Measurements from ENCODE around the gene EHBP1. TPM values are rescaled to one million over a fixed set of nuclear protein-coding genes. Genes with fewer than 3 reads are reported as not detected.
A peak's percentile ranks its signal among the peaks of the same experiment; 100 is the strongest.

The EHBP1 gene
- total RNA-seq, 4 donors from 2014 or later, result 195 to 367 (median 212) TPM

DNA sequence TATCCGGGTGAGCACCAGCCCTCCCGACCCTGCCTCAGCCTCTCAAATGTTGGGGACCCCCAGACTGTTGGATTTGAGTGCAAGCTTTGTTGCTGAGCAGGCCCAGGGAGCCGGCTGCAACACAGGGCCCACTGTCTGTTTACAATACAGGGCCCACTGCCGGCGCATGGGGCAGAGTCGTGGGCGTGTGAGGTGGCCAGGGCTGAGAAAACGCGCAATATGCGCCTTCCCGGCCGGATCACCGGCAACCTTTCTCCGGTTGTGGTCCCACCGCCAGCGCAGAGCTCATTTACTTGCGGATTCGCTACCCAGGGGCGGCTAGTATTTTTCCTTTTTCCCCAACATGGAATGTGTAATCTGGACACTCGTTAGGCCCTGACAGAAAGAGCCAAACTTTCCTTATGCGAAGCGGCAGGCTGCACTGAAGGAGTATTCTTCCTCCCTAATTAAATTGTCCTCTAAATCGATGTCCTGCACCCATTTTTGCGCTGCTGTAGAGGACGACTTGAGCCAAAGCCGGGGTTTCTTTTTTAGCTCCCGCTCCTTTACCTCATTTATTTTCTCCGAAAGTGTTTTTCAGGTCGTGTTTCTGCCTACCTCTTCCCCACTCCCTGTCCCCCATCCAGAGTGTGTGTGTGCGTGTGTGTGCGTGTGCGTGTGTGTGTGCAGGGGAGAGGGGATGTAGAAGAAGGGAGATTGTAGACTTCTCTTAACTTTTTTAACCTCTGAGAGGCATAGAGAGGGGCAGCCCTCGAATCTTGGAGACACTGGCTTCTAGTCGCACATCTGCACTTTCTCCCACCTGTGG, 347.8 kb downstream of the EHBP1 start:
- H3K4me1 ChIP-seq, result peaks cover 0 to 75% (median 40%) of the 10 kb centered on the region in 4 donors
- 64 to 75% methylated on average over 32 to 34 of the region's 34 CpGs for WGBS, 2 donors
- peaks cover 0 to 11% (median 0%) of the 10 kb centered on the region in 3 donors for H3K36me3 ChIP-seq
- H3K9me3 ChIP-seq, result peaks cover 0 to 33% (median 0%) of the 10 kb centered on the region in 4 donors
- H3K4me3 ChIP-seq, result peak overlapping the region in 1 of 4 donors; percentile 33
- no peak for DNase-seq (ENCODE audit: low spot score in 2 of 2)
- H3K27ac ChIP-seq, result no peak overlapping the region
- H3K27me3 ChIP-seq, result peaks cover 3 to 96% of the 10 kb centered on the region in 2 donors
- TF ChIP-seq POLR2A (IDR thresholded peaks at IDR 0.05), result no peak
- no peak for TF ChIP-seq EP300 (IDR thresholded peaks at IDR 0.05)
- TF ChIP-seq, protein P1, sequence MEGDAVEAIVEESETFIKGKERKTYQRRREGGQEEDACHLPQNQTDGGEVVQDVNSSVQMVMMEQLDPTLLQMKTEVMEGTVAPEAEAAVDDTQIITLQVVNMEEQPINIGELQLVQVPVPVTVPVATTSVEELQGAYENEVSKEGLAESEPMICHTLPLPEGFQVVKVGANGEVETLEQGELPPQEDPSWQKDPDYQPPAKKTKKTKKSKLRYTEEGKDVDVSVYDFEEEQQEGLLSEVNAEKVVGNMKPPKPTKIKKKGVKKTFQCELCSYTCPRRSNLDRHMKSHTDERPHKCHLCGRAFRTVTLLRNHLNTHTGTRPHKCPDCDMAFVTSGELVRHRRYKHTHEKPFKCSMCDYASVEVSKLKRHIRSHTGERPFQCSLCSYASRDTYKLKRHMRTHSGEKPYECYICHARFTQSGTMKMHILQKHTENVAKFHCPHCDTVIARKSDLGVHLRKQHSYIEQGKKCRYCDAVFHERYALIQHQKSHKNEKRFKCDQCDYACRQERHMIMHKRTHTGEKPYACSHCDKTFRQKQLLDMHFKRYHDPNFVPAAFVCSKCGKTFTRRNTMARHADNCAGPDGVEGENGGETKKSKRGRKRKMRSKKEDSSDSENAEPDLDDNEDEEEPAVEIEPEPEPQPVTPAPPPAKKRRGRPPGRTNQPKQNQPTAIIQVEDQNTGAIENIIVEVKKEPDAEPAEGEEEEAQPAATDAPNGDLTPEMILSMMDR (IDR thresholded peaks at IDR 0.05), result no peak

DNA sequence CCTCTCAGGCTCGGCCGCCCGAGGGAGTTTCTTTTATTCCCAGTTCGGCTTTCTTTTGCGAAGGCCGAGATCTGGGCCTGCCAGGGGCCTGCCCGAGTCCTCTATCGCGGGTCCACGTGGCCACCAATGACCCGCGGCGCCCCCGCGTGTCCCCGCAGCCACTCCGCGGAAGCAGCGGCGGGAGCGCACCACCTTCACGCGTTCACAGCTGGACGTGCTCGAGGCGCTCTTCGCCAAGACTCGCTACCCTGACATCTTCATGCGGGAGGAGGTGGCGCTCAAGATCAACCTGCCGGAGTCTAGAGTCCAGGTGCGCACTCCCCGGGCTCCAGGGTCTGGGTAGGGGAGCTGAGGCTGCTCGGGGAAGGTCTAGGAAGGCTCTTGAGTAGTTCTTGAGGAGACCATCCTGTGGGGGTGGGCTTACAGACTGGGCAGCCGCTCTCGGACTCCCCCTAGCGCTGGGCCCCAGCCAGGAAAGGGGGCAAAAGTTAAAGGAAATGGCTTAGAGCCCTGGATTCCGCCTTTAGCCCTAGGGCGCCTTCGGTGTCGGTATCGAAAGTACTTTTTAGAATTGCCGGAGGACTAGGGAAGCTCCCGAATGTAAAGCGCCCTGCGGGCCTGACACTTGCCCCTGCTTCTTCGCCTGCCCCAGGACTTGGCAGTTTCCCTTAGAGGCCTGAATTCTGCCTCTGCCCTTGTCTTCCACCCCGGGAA, 348.5 kb downstream of the EHBP1 start:
- peaks cover 0 to 75% (median 40%) of the 10 kb centered on the region in 4 donors for H3K4me1 ChIP-seq
- DNase-seq (ENCODE audit: low spot score in 2 of 2), result no peak
- 16 to 18% methylated on average over 37 to 48 of the region's 48 CpGs for WGBS, 2 donors
- peak overlapping the region in 1 of 4 donors; percentile 33 for H3K4me3 ChIP-seq
- TF ChIP-seq EP300 (IDR thresholded peaks at IDR 0.05), result no peak
- TF ChIP-seq, protein P1 (IDR thresholded peaks at IDR 0.05), result no peak
- no peak for TF ChIP-seq POLR2A (IDR thresholded peaks at IDR 0.05)
- no peak overlapping the region for H3K27ac ChIP-seq
- peaks cover 0 to 33% (median 0%) of the 10 kb centered on the region in 4 donors for H3K9me3 ChIP-seq
- peaks cover 3 to 96% of the 10 kb centered on the region in 2 donors for H3K27me3 ChIP-seq
- peaks cover 0 to 11% (median 0%) of the 10 kb centered on the region in 3 donors for H3K36me3 ChIP-seq

DNA sequence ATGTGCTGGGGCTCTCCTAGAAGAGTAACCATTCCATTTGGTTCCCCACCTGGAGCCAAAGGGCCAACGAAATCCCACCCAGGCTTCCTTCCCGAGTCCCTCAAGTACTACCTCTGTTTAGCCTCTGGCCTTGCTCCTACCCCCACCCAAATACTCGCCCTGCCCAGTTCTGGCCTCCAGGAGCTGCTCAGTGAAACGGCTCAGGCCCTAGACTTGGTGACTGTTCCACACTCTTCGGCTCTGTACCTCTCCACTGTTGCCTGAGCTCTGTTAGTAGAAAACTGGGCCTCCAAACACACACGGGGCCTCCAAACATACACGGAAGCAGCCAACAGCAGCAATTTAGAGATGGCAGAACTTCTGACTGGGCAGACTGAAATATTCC, 349.3 kb downstream of the EHBP1 start:
- DNase-seq (ENCODE audit: low spot score in 2 of 2), result no peak
- 37 to 55% methylated on average over 6 to 7 of the region's 7 CpGs for WGBS, 2 donors
- Histone ChIP-seq H3K27ac (no peak overlapping the region), H3K36me3 (peaks cover 0 to 11% (median 0%) of the 10 kb centered on the region in 3 donors), H3K9me3 (peaks cover 0 to 33% (median 0%) of the 10 kb centered on the region in 4 donors), H3K27me3 (peaks cover 3 to 97% of the 10 kb centered on the region in 2 donors), H3K4me1 (peaks cover 0 to 75% (median 41%) of the 10 kb centered on the region in 4 donors), H3K4me3 (no peak overlapping the region)
- TF ChIP-seq POLR2A (IDR thresholded peaks at IDR 0.05) (no peak), EP300 (IDR thresholded peaks at IDR 0.05) (no peak)
- TF ChIP-seq, protein P1 (IDR thresholded peaks at IDR 0.05), result no peak

DNA sequence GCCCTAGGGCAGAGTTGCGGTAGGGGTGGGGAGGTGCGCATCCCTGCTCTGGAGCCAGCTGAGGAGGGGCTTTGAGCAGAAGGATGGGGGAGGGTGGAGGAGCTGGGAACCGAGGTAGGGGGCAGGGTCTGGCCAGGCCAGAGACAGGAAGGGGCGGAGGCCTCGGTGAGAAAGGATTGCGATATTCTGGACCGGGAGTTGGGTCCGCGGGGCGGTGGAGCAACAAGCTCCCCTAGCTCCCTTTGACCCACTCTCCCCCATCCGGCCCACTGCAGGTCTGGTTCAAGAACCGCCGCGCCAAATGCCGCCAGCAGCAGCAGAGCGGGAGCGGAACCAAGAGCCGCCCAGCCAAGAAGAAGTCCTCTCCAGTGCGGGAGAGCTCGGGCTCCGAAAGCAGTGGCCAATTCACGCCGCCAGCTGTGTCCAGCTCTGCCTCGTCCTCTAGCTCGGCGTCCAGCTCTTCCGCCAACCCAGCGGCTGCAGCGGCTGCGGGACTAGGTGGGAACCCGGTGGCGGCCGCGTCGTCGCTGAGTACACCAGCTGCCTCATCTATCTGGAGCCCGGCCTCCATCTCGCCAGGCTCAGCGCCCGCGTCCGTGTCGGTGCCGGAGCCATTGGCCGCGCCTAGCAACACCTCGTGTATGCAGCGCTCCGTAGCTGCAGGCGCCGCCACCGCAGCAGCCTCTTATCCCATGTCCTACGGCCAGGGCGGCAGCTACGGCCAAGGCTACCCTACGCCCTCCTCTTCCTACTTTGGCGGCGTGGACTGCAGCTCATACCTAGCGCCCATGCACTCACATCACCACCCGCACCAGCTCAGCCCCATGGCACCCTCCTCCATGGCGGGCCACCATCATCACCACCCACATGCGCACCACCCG, 350.0 kb downstream of the EHBP1 start:
- H3K4me1 ChIP-seq, result peaks cover 0 to 75% (median 34%) of the 10 kb centered on the region in 4 donors

More for the DNA sequence above, 350.0 kb downstream of the EHBP1 start:
- H3K9me3 ChIP-seq, result peaks cover 0 to 33% (median 0%) of the 10 kb centered on the region in 4 donors
- TF ChIP-seq, protein P1 (IDR thresholded peaks at IDR 0.05), result no peak
- no peak for TF ChIP-seq POLR2A (IDR thresholded peaks at IDR 0.05)
- no peak for TF ChIP-seq EP300 (IDR thresholded peaks at IDR 0.05)
- H3K4me3 ChIP-seq, result peak overlapping the region in 1 of 4 donors; percentile 34
- 29 to 33% methylated on average over 35 to 60 of the region's 63 CpGs for WGBS, 2 donors
- H3K27ac ChIP-seq, result no peak overlapping the region
- H3K27me3 ChIP-seq, result peaks cover 3 to 98% of the 10 kb centered on the region in 2 donors
- DNase-seq (ENCODE audit: low spot score in 2 of 2), result no peak
- H3K36me3 ChIP-seq, result peaks cover 0 to 11% (median 0%) of the 10 kb centered on the region in 3 donors
